SJSA1 (cell line): ENCODE data around the gene FBXO33. TPM values are rescaled to one million over a fixed set of nuclear protein-coding genes. Genes with fewer than 3 reads are reported as not detected.
A peak's percentile ranks its signal among the peaks of the same experiment; 100 is the strongest.

ENCODE experiments used
- DNase-seq, 2 experiments: peaks; one replicate each; pipeline ENCODE4 v3.0.0-alpha.2; 2015 to 2020; ENCODE audit warnings: low spot score in 2 of 2, low read depth in 1 of 2
- H3K27ac ChIP-seq: fragments of 250-450 bp; sonication (Bioruptor Pico); 2 replicates; pipeline ENCODE4 v1.5.1; 2020; ENCODE audit warnings: mild to moderate bottlenecking, moderate library complexity
- H3K27me3 ChIP-seq: fragments of 250-450 bp; sonication (Bioruptor Pico); replicated peaks from 2 replicates; pipeline ENCODE4 v1.5.1; 2020; ENCODE audit warnings: mild to moderate bottlenecking, moderate library complexity
- H3K36me3 ChIP-seq: fragments of 250-450 bp; sonication (Bioruptor Pico); 2 replicates; pipeline ENCODE4 v1.5.1; 2020; ENCODE audit warnings: mild to moderate bottlenecking
- H3K4me1 ChIP-seq: fragments of 250-450 bp; sonication (Bioruptor Pico); replicated peaks from 2 replicates; pipeline ENCODE4 v1.6.1; 2021; ENCODE audit warnings: mild to moderate bottlenecking
- H3K4me3 ChIP-seq: fragments of 250-450 bp; sonication (Bioruptor Pico); 2 replicates; pipeline ENCODE4 v1.5.1; 2020; ENCODE audit warnings: mild to moderate bottlenecking
- H3K9me3 ChIP-seq: fragments of 250-450 bp; sonication (Bioruptor Pico); replicated peaks from 2 replicates; pipeline ENCODE4 v1.5.1; 2020; ENCODE audit warnings: mild to moderate bottlenecking
- total RNA-seq: library from RNA; depleted of rRNA; stranded (reverse); fragments of >200 nt; shearing (Covaris generic); gene quantifications from 2 replicates; pipeline ENCODE4 v1.2.3, GENCODE V29; 2014

FBXO33 gene
- total RNA-seq, 1 experiment from 2014 or later = 9.1 TPM

GRCh38 chr14:39442293-39442692, 10.1 kb upstream of the FBXO33 start:
- no peaks in the 10 kb centered on the region for H3K27me3 ChIP-seq
- DNase-seq = no peak
- H3K9me3 ChIP-seq = no peaks in the 10 kb centered on the region
- H3K36me3 ChIP-seq = no peaks in the 10 kb centered on the region
- no peak overlapping the region for H3K27ac ChIP-seq
- H3K4me3 ChIP-seq = no peak overlapping the region
- H3K4me1 ChIP-seq = no peaks in the 10 kb centered on the region

GRCh38 chr14:39441805-39442204, 9.6 kb upstream of the FBXO33 start:
- no peaks in the 10 kb centered on the region for H3K4me1 ChIP-seq
- H3K9me3 ChIP-seq = no peaks in the 10 kb centered on the region
- H3K4me3 ChIP-seq = no peak overlapping the region
- H3K36me3 ChIP-seq = no peaks in the 10 kb centered on the region
- H3K27ac ChIP-seq = no peak overlapping the region
- no peak for DNase-seq
- H3K27me3 ChIP-seq = no peaks in the 10 kb centered on the region

- Histone ChIP-seq H3K9me3 (no peaks in the 10 kb centered on the region), H3K4me1 (no peaks in the 10 kb centered on the region), H3K27me3 (no peaks in the 10 kb centered on the region), H3K27ac (no peak overlapping the region), H3K4me3 (no peak overlapping the region), H3K36me3 (no peaks in the 10 kb centered on the region)
- DNase-seq = no peak
Observed at GRCh38 chr14:39440975-39441374, 8.7 kb upstream of the FBXO33 start.

- DNase-seq = no peak
- Histone ChIP-seq H3K4me1 (peaks cover 14% of the 10 kb centered on the region), H3K9me3 (peaks cover 6% of the 10 kb centered on the region; the same call in 1 of the 2 replicates), H3K27ac (no peak overlapping the region), H3K4me3 (no peak overlapping the region), H3K27me3 (no peaks in the 10 kb centered on the region), H3K36me3 (peaks cover 8% of the 10 kb centered on the region)
Observed at GRCh38 chr14:39435241-39435640, 3.0 kb upstream of the FBXO33 start.

- H3K27me3 ChIP-seq = no peaks in the 10 kb centered on the region
- H3K4me3 ChIP-seq = no peak overlapping the region
- H3K4me1 ChIP-seq = peaks cover 14% of the 10 kb centered on the region
- H3K27ac ChIP-seq = no peak overlapping the region
- DNase-seq = no peak
- H3K9me3 ChIP-seq = peaks cover 6% of the 10 kb centered on the region; the same call in 1 of the 2 replicates
- H3K36me3 ChIP-seq = peaks cover 8% of the 10 kb centered on the region
Observed at GRCh38 chr14:39434401-39434800, 2.2 kb upstream of the FBXO33 start.

- no peak for DNase-seq
- Histone ChIP-seq H3K4me1 (peaks cover 14% of the 10 kb centered on the region), H3K4me3 (peak overlapping the region; percentile 96), H3K9me3 (peaks cover 6% of the 10 kb centered on the region; the same call in 1 of the 2 replicates), H3K36me3 (peaks cover 8% of the 10 kb centered on the region), H3K27ac (no peak overlapping the region), H3K27me3 (no peaks in the 10 kb centered on the region)
Observed at GRCh38 chr14:39433452-39433813, 1.2 kb upstream of the FBXO33 start.

- Histone ChIP-seq H3K27ac (peak overlapping the region; percentile 100), H3K36me3 (peaks cover 8% of the 10 kb centered on the region), H3K4me1 (peaks cover 14% of the 10 kb centered on the region), H3K4me3 (peak overlapping the region; percentile 96), H3K9me3 (peaks cover 6% of the 10 kb centered on the region; the same call in 1 of the 2 replicates), H3K27me3 (no peaks in the 10 kb centered on the region)
- peak; percentile 74 to 91 for DNase-seq
Observed at GRCh38 chr14:39432619-39433451, 602 bp upstream of the FBXO33 start.

- DNase-seq = peak; percentile 43
- peak overlapping the region; percentile 96 for H3K4me3 ChIP-seq
- peaks cover 14% of the 10 kb centered on the region for H3K4me1 ChIP-seq
- H3K27me3 ChIP-seq = no peaks in the 10 kb centered on the region
- peak overlapping the region; percentile 100 for H3K27ac ChIP-seq
- H3K9me3 ChIP-seq = peaks cover 6% of the 10 kb centered on the region; the same call in 1 of the 2 replicates
- peaks cover 8% of the 10 kb centered on the region for H3K36me3 ChIP-seq
Observed at GRCh38 chr14:39431416-39432178, 636 bp downstream of the FBXO33 start.

GRCh38 chr14:39430762-39431415, 1.3 kb downstream of the FBXO33 start:
- peak overlapping the region; percentile 100; the same call in 1 of the 2 replicates for H3K27ac ChIP-seq
- peaks cover 8% of the 10 kb centered on the region for H3K36me3 ChIP-seq
- H3K4me1 ChIP-seq = peaks cover 14% of the 10 kb centered on the region
- no peaks in the 10 kb centered on the region for H3K27me3 ChIP-seq
- peak overlapping the region; percentile 96 for H3K4me3 ChIP-seq
- peaks cover 6% of the 10 kb centered on the region; the same call in 1 of the 2 replicates for H3K9me3 ChIP-seq
- peak in 1 of 2 experiments; percentile 12 for DNase-seq

- Histone ChIP-seq H3K9me3 (peaks cover 6% of the 10 kb centered on the region; the same call in 1 of the 2 replicates), H3K4me1 (peaks cover 10% of the 10 kb centered on the region), H3K27ac (no peak overlapping the region), H3K36me3 (peaks cover 8% of the 10 kb centered on the region), H3K27me3 (no peaks in the 10 kb centered on the region), H3K4me3 (no peak overlapping the region)
- DNase-seq = no peak
Observed at GRCh38 chr14:39428118-39428517, 4.1 kb downstream of the FBXO33 start.

- H3K36me3 ChIP-seq = peaks cover 2% of the 10 kb centered on the region
- peaks cover 7% of the 10 kb centered on the region for H3K4me1 ChIP-seq
- no peak overlapping the region for H3K4me3 ChIP-seq
- DNase-seq = no peak
- no peak overlapping the region for H3K27ac ChIP-seq
- 0 out of 2 replicates have a peak, but pooled peaks cover 3% of the 10 kb centered on the region for H3K9me3 ChIP-seq
- no peaks in the 10 kb centered on the region for H3K27me3 ChIP-seq
Observed at GRCh38 chr14:39426605-39427004, 5.6 kb downstream of the FBXO33 start.

GRCh38 chr14:39425947-39426346, 6.3 kb downstream of the FBXO33 start:
- no peaks in the 10 kb centered on the region for H3K27me3 ChIP-seq
- peaks cover 7% of the 10 kb centered on the region for H3K4me1 ChIP-seq
- no peaks in the 10 kb centered on the region for H3K36me3 ChIP-seq

GRCh38 chr14:39423793-39424192, 8.4 kb downstream of the FBXO33 start:
- DNase-seq = no peak
- Histone ChIP-seq H3K27me3 (no peaks in the 10 kb centered on the region), H3K27ac (no peak overlapping the region), H3K9me3 (no peaks in the 10 kb centered on the region), H3K4me1 (no peaks in the 10 kb centered on the region), H3K36me3 (no peaks in the 10 kb centered on the region), H3K4me3 (no peak overlapping the region)

More at GRCh38 chr14:39425947-39426346, 6.3 kb downstream of the FBXO33 start:
- no peaks in the 10 kb centered on the region for H3K9me3 ChIP-seq
- H3K4me3 ChIP-seq = no peak overlapping the region
- no peak overlapping the region for H3K27ac ChIP-seq
- DNase-seq = no peak
